Activated CD4-positive, alpha-beta T cell treated with anti-CD3 and anti-CD28 coated beads for 48 hours (primary cell): ENCODE results near the gene TNMD.
"Not testable (repeated sequence)": the region's sequence is repeated elsewhere in the genome, so short reads cannot be mapped to it uniquely, and the experiment has no call there.

Experiments used
- DNase-seq: peaks from one replicate; pipeline ENCODE4 v3.0.0-alpha.2; 2020

Gene TNMD

GRCh38 chrX:100584611-100585010 lies at the start of gene TNMD:
Gene TNMD (plus strand): TSS chrX:100584936. CDS start chrX:100585019, 83 bp downstream.
- no peak for DNase-seq

DNA sequence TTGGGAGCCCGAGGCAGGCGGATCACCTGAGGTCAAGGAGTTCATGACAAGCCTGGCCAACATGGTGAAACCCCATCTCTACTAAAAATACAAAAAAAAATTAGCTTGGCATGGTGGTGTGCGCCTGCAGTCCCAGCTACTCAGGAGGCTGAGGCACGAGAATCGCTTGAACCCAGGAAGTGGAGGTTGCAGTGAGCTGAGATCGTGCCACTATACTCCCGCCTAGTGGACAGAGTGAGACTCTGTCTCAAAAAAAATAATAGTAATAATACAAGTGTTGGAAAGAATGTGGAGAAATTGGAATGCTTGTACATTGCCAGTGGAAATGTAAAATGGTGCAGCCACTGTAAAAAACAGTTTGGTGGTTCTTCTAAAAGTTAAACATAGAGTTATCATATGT lies 19.2 kb upstream of the TNMD start:
- DNase-seq: not testable (repeated sequence)

GRCh38 chrX:100586747-100587146 lies 2.0 kb downstream of the TNMD start:
- DNase-seq: no peak

- DNase-seq: no peak
Measured at GRCh38 chrX:100587861-100588260, 3.1 kb downstream of the TNMD start.

DNA sequence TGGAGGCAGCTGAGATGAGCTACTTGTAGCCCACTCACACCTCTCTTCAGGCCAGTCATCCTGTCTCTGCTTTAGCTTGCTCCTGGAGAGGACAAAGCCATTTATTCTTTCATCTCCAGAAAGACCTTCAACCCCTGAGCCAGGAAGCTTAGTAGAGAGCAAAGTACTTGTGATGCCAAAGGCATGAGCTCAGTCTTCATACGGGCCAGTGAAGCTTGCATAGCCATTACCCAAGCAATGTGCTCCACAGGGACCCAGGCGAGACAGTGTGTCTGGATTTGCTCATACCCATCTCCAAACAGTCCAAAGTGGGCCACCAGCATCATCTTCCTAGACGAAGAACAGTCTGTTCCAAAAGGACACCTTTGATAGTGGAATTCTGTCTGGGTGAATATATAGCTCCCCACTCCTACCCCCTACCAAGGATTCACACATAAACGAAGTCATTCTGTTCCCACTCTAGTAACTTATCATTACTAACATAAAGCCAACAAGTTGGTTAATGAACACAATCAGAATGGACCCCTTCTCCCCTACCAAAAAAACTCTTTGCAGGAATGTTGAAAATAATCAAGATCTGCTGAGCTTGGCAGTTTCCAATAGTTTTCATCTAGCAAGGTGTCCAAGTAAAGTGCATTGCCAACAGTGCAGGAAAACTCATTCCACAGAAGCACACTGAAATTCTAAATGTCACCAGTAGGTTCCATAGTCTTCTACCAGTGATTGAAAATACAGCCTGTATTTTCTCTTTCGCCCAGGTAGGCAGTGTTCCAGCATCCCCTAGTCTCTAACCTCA lies 6.7 kb downstream of the TNMD start:
- DNase-seq: no peak

GRCh38 chrX:100593126-100593525 lies 8.4 kb downstream of the TNMD start:
- DNase-seq: no peak

- DNase-seq: no peak
Measured at GRCh38 chrX:100593581-100593980, 8.8 kb downstream of the TNMD start.

- DNase-seq: no peak
Measured at GRCh38 chrX:100596601-100597000, 11.9 kb downstream of the TNMD start.

- DNase-seq: no peak
Measured at GRCh38 chrX:100599456-100599855, 14.7 kb downstream of the TNMD start.

DNA sequence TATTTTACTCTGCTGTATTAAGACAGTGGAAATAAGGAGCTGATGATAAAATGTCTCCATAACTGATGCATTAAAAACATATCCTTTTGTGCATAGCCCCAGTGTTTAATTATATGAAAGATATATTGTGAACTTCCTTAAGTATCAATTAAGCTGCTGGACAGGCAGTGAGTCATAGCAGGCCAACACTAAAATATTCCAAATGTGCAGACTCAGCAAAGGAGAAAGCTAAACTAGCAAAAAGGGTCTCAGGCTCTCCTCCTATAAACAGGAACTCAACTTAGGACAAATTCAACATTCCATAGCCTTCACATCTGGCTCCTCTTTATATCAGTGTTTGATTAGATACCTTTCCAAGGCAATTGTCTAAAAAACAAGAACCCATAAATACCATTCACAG lies 15.6 kb downstream of the TNMD start:
- no peak for DNase-seq

DNA sequence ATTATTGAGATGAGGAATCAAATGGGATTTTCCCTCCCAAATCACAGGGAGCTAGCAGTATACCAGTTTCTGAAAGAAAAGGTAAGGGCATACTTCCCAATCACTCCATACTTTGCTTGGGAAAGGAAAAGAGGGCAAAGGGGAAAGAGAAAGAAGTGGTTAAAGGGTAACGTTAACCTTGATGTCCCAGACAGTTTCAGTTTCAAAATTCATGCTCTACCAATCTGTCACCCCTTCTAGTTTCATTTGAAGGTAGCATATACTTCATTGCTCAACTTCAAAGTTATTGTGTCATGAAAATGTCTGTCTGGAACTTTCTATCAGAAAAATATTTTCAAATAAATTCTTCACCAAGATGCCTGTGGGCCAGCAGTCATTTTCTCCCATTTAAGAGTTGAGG lies 16.0 kb downstream of the TNMD start:
- DNase-seq: no peak

GRCh38 chrX:100606753-100607152 lies 22.0 kb downstream of the TNMD start:
- DNase-seq: no peak

GRCh38 chrX:100609591-100609990 lies 24.9 kb downstream of the TNMD start:
- no peak for DNase-seq

- no peak for DNase-seq
Measured at GRCh38 chrX:100611951-100612350, 27.2 kb downstream of the TNMD start.

DNA sequence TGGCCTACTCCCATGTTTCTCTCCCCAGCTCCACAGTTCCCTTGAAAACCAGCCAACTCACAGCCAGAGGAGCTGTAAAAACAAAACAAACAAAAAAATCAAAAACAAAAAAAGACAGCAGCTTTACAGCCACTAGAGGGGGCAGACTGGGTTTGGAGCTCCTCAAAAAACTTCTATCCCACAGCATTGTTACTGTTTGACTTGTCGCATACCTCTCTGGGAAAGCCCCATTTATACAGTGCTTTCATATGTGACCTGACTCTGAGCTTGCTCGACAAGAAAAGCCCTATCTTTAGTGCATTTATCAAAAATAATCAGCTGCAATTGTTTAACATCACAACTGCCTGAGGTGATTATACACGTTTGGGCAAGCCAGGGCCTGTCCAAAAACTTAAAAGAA lies 30.3 kb downstream of the TNMD start:
- peak; percentile 2 for DNase-seq

DNA sequence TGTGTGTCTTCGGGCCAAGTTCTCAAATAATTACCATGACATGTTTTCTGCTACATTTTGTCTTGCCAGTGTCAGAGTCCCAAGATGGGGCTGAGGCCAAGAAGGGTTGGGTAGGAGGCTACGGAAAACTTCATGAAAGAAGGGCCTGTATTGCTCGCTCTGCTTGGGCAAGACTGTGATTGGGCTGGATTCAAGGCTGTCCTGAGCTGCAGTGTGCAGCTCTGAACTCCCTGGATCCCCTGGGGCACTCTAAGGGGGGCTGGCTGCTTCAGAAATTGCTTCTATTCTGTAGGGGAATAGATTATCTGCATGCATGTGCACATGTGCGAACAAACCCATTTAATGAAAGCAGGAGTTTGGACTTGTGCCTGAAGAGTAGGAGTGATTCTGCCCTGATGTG lies 38.3 kb downstream of the TNMD start:
- no peak for DNase-seq

- DNase-seq: no peak
Measured at GRCh38 chrX:100625985-100626491, 41.3 kb downstream of the TNMD start.

- DNase-seq: no peak
Measured at GRCh38 chrX:100635040-100635439, 50.3 kb downstream of the TNMD start.

- no peak for DNase-seq
Measured at GRCh38 chrX:100635989-100636320, 51.2 kb downstream of the TNMD start.

DNA sequence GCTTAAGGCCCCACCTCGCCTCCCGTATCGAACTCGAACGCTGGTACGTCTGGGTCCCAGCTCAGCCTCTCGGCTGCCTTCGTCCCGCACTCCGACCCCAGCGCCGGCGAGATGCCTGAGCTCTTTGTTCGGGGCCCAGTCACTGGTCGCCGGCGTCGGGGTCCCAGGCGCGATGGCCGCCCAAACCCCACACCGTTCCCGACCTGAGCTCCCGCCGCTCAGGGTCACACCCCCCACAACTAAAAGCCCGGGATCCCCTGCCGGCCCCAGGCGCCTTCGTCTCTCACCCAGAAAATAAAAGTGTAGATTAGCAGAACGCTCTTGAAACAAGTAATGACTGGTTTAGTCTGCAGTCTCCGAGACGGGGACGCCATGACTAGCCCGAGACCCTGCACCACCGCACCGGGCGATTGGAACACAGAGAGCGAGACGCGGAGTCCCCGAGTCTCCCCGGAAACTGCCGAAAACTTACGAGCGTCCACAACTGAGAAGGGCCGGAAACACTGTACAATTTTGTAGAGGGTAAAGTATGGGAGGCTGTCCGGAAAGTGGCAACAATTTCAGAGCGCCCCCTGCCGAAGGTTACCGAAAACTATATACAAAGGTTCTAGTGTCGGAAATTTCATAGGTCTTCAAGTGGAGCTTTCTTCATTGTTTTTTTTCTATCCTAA lies 51.7 kb downstream of the TNMD start, which contains the start of gene TSPAN6:
Gene TSPAN6, minus strand, starts transcription at position 486 of the 671 bp plus-strand sequence. Its CDS starts 112 bp downstream, at position 374.
- DNase-seq: peak; percentile 85

DNA sequence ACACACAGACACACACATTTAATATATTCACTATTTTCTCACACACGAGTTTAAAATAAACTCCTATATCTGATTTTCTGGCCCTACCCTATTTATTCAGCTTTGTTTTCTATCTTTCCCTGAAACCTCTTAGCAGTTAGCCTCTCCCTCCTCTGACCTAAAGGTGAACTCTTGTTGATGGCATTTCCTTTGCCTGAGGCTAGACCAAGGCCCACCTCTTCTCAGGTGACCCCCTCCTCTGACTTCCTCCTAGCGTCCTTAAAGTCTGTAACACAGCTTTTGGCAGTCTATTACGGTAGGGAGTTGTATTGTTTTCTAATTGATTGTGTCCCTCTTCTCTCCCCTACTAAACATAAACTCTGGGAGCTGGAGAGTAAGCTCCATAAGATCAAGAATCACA lies 57.6 kb downstream of the TNMD start:
- no peak for DNase-seq

GRCh38 chrX:100643212-100643611 lies 58.5 kb downstream of the TNMD start:
- no peak for DNase-seq

DNA sequence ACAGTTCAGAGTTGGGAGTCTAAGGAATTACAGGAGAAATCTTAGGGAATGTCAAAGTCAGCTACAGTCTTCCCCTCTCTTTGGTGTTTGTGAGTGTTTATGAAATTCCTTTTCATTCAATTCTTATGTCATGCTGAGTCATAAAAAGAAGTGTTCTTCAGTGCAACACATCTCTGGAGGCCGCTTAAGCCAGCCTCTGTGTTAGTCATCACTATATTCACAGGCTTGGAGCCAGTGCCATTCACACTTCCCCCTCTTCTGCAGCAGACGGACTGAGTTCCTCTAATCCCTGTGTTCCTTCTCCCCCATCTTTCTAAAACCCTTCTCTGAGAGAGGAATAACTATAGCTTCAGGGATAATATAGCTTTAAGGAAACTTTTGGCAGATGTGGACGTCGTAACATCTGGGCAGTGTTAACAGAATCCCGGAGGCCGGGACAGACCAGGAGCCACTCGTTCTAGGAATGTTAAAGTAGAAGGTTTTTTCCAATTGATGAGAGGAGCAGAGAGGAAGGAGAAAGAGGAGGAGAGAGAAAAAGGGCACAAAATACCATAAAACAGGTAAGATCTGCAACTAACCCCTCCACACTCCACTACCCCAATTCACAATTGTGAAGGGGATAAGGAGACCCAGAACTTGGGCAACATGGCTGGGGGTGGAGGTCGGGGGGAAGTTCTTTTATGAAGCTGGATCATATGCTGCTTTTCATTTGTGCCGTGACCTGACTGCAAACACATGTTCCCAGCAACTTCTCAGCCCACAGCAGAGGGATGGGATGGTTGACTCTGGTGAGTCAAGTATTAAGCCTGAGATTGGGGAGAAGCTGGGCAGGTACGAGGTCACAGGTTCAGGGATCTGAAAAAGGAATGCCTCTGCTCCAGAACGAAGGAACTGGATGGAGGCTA lies 59.5 kb downstream of the TNMD start, which contains the start of gene SRPX2:
Gene SRPX2, plus strand, starts transcription at position 244 of the 905 bp plus-strand sequence. CDS start 2,124 bp downstream, outside the sequence.
- peak; percentile 2 for DNase-seq
